Measurements from ENCODE around the gene VAT1L. TPM values are rescaled to one million over a fixed set of nuclear protein-coding genes. Genes with fewer than 3 reads are reported as not detected.
"Not testable (repeated sequence)": the region's sequence is repeated elsewhere in the genome, so short reads cannot be mapped to it uniquely, and the experiment has no call there.

The VAT1L gene
- total and polyA plus RNA-seq, 2 donors (not counting 1 experiment from before 2014, with no cell fraction given): not detected

GRCh38 chr16:77991701-77992100, 203.3 kb downstream of the VAT1L start:
- POLR2A ChIA-PET: no interaction called here
- Mint-ChIP-seq H3K27ac (no peak overlapping the region), H3K4me1 (no peaks in the 10 kb centered on the region), H3K27me3 (peaks cover 7% of the 10 kb centered on the region), H3K9me3 (ENCODE audit: insufficient read depth) (peaks cover 9% of the 10 kb centered on the region), H3K4me3 (no peak overlapping the region)
- Histone ChIP-seq H3K4me2 (replicated peaks; ENCODE audit: low read depth, low read length, poor library complexity, severe bottlenecking) (no peak overlapping the region), H3K36me3 (replicated peaks in 1 of 2; ENCODE audit: control extremely low read depth in 1 of 2, control insufficient read depth in 1 of 2, extremely low read depth in 1 of 2, insufficient read depth in 2 of 2, low read length in 1 of 2) (no peaks in the 10 kb centered on the region), H3K4me3 (ENCODE audit: control extremely low read depth in 1 of 5, extremely low read depth in 1 of 5, insufficient read depth in 1 of 5, low read depth in 2 of 5, low read length in 4 of 5) (no peak overlapping the region), H4K20me1 (ENCODE audit: control insufficient read depth, insufficient read depth, low read length, poor library complexity, severe bottlenecking) (no peaks in the 10 kb centered on the region), H3K9ac (ENCODE audit: low read length) (no peak overlapping the region), H3K79me2 (ENCODE audit: control insufficient read depth, insufficient read depth, low read length) (no peaks in the 10 kb centered on the region), H3K9me3 (ENCODE audit: control extremely low read depth in 1 of 3, control insufficient read depth in 2 of 3, insufficient read depth in 1 of 3, low read length in 2 of 3) (peaks cover 0 to 14% (median 0%) of the 10 kb centered on the region in 3 donors), H3K27me3 (replicated peaks in 1 of 4; ENCODE audit: control extremely low read depth in 1 of 4, control insufficient read depth in 3 of 4, insufficient read depth in 4 of 4, low read length in 3 of 4) (no peaks in the 10 kb centered on the region), H3K4me1 (ENCODE audit: control insufficient read depth in 2 of 2, insufficient read depth in 2 of 2, low read length in 2 of 2) (no peaks in the 10 kb centered on the region), H2AFZ (ENCODE audit: insufficient read depth, low read depth, low read length, poor library complexity, severe bottlenecking) (no peak overlapping the region), H3K27ac (ENCODE audit: low read length in 2 of 2) (no peak overlapping the region)
- ATAC-seq (ENCODE audit: low read depth) (no peak), DNase-seq (no peak)
- WGBS (ENCODE audit: insufficient coverage): 80% methylated on average over 4 of the region's 4 CpGs
- intact Hi-C loops (cut with micrococcal nuclease): no loop called here
- TF ChIP-seq EZH2 (IDR thresholded peaks at IDR 0.05; ENCODE audit: borderline replicate concordance, insufficient read depth, low read depth, low read length, poor library complexity, severe bottlenecking) (no peak), CTCF (IDR thresholded peaks at IDR 0.05) (no peak)
- CTCF ChIA-PET: interaction anchor here (1.1 kb wide), 1 partner anchor 317 kb away, joined by 4 read pairs; no protein-coding TSS in a partner anchor

GRCh38 chr16:77992381-77992780, 204.0 kb downstream of the VAT1L start:
- H3K27me3 ChIP-seq (replicated peaks in 1 of 4; ENCODE audit: control extremely low read depth in 1 of 4, control insufficient read depth in 3 of 4, insufficient read depth in 4 of 4, low read length in 3 of 4); H3K79me2 ChIP-seq (ENCODE audit: control insufficient read depth, insufficient read depth, low read length); H3K9me3 Mint-ChIP-seq (ENCODE audit: insufficient read depth); ATAC-seq (ENCODE audit: low read depth); H3K4me2 ChIP-seq (replicated peaks; ENCODE audit: low read depth, low read length, poor library complexity, severe bottlenecking); H3K4me3 ChIP-seq (ENCODE audit: control extremely low read depth in 1 of 5, extremely low read depth in 1 of 5, insufficient read depth in 1 of 5, low read depth in 2 of 5, low read length in 4 of 5); H3K36me3 ChIP-seq (replicated peaks in 1 of 2; ENCODE audit: control extremely low read depth in 1 of 2, control insufficient read depth in 1 of 2, extremely low read depth in 1 of 2, insufficient read depth in 2 of 2, low read length in 1 of 2); DNase-seq; H2AFZ ChIP-seq (ENCODE audit: insufficient read depth, low read depth, low read length, poor library complexity, severe bottlenecking); H3K27me3 Mint-ChIP-seq; intact Hi-C loops (cut with micrococcal nuclease); H3K27ac ChIP-seq (ENCODE audit: low read length in 2 of 2); H3K27ac Mint-ChIP-seq; POLR2A ChIA-PET; H4K20me1 ChIP-seq (ENCODE audit: control insufficient read depth, insufficient read depth, low read length, poor library complexity, severe bottlenecking); H3K4me1 Mint-ChIP-seq; H3K9ac ChIP-seq (ENCODE audit: low read length); H3K4me3 Mint-ChIP-seq; H3K4me1 ChIP-seq (ENCODE audit: control insufficient read depth in 2 of 2, insufficient read depth in 2 of 2, low read length in 2 of 2): not testable (repeated sequence)
- CTCF ChIA-PET: interaction anchor here (1.9 kb wide), 1 partner anchor 12 kb away, joined by 10 read pairs; no protein-coding TSS in a partner anchor
- peaks cover 0 to 18% (median 0%) of the 10 kb centered on the region in 3 donors for H3K9me3 ChIP-seq (ENCODE audit: control extremely low read depth in 1 of 3, control insufficient read depth in 2 of 3, insufficient read depth in 1 of 3, low read length in 2 of 3)
- 0% methylated on average over 1 of the region's 2 CpGs for WGBS (ENCODE audit: insufficient coverage)

Data from B cell (primary cell).